ENCODE data around the gene BAZ2A.

Gene BAZ2A

DNA sequence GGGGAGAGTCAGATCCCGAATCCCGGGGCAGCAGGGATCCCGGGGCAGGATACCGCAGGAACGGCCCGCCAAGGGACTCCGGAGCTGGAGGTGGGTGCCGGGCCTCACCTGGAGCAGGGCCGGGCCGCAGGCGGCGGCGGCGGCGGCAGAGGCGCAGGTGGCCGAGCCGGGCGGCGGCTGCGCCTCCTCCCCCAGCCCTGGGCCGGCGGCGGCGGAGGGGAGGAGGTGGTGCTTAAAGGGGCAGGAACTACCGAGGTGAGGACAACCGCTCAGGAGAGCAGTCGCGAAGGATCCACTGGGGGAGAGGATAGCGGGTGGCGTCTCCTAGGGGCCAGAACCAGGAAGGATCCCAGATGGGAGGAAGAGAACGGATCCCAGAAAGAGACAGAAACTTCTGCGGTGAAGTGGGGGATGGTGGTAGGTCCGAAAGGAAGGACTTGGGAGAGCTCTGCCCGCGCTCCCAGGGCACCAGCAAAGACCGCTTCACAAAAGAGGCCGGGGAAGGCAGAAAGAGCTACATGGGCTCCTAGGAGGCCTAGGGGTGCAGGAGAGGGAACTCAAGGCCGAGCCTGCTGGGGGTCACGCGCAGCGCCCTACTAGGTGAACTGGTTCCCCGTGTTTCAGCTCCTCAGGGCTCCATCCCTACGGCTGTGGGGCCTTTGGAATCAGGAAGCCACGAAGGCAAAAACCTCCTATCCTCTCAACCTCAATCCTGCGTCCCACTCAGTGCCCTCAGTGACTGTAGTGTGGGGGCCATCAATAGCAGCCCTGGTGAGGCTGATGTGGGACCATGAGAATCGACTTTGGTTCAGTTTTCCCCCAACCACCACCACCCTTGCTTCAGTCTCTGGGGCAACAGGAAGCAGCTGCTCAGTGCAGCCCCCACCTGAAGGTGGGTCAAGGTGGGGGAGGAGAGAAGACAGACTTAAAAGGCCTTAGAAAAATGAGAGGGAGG, 5.0 kb upstream of the BAZ2A start:
- peak; percentile 73 for DNase-seq (ENCODE audit: low spot score)

DNA sequence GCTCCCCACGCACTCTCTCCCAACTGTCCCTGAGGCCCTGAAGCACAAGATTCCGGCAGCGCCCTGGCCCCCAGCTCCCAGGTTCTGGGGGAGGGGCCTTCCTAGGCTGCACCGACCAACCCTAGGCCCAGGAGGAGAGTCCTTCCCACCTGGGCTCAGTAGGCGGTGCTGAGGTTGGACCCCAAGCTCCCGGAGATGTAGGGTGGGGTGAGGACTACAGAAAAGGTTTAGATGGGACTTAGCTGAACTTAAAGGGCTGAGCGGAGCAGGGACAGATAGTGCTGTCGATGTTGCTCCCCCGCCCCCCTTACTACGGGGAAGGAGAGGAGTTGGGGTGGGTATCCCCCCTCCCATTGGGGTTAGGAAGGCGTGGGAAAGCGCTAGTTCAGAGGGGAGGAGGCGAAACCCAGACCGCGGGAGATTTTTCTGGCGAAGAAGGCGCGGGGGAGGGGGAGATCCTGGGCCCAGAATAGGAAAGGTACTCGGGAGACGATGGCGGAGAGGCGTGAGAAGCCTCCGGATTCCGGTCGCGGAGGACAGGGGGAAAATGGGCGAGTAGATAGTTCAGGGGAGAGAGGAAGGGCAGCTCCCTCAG, 4.2 kb upstream of the BAZ2A start:
- peak; percentile 18 for DNase-seq (ENCODE audit: low spot score)

DNA sequence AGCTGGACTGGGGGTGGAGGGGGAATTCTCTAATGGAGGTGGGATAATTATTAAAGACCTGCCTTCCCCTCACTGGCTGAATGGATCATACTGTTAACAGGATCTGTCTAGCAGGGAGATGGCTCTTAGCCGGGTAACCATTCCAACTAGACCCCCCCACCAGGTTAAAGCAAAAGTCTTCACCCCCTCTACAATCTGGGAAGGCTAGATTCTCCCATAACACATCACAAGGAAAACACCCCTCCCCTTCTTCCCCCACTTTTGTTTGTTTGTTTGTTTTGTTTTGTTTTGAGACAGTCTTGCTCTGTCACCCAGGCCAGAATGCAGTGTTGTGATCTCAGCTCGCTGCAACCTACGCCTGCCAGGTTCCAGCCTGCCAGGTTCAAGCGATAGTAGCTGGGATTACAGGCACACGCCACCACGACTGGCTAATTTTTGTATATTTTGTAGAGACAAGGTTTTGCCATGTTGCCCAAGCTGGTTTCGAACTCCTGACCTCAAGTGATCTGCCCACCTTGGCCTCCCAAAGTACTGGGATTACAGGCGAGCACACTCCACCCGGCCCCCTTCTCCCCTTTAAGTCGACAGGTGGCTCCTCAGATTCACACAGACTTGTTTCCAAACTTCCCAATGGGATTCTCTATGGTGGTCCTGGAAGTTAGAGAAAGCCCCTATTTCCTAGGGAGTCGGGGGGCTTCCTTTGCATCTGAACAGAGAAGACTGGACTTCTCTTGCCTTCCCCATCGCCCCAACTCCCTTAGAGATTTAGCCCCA, 3.5 kb upstream of the BAZ2A start:
- DNase-seq (ENCODE audit: low spot score), result no peak

DNA sequence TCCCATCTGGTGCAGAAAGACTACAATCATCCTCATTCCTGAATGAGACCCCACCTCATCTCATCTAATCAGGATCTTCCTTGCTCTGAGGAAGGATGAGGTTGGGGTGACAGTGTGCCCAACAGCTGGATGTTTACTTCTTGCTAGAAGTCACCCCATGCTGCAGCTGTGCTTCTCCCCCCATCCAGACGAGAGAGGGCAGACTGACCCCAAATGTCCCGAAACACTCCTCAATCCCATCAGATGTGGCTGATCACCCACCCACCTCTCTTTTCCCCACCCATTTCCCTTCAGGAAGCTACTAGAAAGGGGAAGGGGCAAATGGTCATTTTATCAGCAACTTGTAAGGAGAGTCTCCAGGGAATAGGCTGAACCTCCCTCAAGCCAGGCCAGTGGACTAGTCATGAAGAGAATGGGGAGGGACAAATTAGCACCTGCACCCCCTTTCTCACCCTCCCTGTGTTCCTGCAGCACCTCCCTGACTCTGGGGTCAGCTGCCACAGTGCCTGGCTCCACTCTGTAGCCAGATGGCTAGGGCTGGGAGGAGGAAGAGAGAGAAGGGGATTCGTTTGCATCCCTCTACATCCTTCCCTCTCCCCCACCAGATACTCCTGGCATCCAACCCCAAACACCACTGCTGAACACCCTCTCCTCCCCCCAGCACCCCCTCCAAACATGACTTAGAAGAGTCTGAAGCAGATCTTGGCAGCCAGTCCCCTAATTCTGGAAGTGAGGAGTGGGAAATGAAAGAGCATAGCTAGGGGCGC, 2.8 kb upstream of the BAZ2A start:
- no peak for DNase-seq (ENCODE audit: low spot score)

DNA sequence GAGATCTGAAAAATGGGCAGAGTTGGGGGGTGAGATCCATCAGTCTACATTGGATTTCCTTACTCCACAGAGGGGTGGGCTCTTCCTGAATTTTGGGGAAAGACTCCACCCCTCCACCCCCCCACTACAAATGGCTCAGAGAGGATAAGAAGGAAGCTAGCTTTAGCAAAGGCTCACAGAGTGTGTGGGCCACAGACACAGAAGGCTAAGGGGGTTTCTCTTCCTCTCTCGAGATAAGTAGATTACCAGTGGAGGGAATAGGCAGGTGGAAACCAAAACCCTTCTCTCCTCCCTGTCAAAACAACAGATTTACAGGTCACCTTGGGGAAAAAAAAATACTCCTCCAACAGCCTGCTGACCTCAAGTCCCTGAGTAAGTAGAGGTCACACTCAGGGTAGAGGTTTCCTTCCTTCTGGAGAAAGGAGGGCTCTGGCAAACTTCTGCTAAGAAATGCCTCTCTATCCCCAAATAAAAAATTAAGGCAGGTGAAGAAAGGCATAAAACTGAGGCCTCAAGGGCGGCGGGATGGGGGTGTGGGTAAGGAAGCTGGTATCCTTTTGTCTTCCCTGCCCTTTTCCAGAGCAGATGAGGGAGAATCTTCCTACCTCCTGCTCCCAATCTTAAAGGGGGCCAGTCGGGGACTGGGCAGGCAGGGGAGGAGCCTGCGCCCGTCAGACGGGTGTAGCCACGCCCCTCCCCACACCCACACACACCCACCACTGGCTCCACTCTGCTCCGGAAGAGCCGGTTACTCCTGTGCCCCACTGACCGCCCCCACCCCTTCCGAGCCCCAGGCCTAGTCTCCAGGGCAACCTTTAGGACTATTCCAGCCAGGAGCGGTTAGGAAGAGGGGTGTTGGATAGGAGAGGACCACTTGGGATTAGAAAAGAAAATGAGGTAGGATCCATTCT, 1.9 kb upstream of the BAZ2A start:
- peak; percentile 48 for DNase-seq (ENCODE audit: low spot score)

DNA sequence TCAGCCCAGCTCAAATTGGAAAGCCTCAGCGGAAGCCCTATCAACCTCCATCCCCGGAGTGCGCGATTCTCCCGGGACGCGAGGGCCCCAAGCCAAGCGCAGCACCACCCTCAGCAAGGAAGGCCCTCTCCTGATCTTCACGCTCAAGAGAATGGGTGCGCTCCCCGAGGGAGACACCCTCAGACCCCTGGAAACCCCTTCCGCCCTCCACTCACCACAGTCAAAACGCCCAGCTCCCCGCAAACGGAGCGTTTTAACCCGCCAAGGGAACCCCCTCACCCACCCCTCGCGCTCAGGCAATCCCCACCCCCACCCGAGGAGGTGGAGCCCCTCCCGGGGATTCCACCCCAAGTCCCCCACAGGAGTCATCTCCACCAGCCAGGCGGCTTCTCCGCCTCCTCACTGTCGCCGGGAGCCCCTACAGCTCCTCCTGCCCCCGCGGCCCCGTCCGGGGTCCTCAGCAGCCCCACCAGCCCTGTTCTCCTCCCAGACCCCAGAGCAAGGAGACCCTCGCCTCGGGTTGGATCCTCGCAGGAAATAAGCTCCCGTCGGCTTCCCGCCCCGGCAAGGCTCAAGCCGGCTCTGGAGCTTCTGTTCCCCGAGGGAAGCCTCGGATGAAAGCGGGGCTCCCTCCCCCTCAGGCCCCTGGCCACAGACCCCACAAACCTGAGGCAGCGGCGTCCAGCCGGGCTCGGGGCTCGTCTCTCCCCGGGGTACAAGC, 507 bp downstream of the BAZ2A start:
- DNase-seq (ENCODE audit: low spot score), result peak; percentile 38

DNA sequence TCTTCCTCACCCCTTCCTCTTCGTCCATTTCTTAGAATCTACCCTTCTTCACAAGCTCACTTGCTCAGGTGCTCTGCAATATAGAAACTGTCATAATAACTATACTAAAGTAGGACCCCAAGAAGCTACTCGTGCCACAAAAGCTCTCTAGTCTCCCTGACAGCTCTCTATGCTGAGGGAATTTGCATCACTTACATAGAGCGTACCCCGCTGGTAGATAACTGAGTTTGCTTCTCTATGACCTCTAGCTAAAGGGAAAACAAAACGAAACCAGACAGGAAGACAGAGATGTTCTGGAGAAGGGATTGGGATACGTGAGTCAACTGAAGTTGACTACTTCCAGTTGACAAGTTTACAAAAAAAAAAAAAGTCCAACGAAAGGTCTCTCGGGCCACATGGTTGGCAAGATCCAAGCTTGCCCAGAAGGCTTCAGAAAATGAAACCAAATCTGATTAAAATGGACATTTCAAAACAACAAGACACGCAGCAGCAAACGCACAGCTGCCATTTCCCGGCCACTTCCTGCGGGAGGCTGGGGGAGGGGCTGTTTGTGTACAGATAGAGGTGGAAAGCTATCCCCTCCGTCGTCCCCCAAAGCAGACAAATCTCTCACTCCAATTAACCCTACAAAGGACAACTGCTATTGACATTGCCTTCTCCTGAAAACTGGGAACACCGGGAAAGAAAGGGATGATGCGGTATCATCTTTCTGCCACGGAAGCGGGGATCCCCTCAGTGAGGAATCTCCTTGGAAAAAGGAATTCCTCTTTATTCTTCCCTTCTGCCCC, 1.3 kb downstream of the BAZ2A start:
- peak; percentile 64 for DNase-seq (ENCODE audit: low spot score)

DNA sequence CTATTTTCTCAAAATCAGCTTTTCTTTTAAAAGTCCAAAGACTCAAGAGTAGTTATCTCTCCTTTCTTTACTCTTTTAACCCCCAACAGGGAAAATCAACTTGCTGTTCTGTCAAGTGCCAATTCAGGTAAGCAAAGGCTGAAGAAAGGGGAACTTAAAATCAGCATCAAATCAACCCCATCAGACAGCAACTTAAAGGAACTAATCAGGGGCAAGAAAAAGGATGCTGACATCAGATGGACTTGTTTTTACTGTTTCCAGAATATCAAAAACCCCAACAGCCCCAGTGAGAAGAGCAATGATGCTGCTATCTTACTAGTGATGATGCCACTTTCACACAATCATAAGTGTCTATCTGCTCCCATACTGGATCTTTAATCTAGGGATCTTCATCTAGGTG, 3.4 kb downstream of the BAZ2A start:
- no peak for DNase-seq (ENCODE audit: low spot score)

DNA sequence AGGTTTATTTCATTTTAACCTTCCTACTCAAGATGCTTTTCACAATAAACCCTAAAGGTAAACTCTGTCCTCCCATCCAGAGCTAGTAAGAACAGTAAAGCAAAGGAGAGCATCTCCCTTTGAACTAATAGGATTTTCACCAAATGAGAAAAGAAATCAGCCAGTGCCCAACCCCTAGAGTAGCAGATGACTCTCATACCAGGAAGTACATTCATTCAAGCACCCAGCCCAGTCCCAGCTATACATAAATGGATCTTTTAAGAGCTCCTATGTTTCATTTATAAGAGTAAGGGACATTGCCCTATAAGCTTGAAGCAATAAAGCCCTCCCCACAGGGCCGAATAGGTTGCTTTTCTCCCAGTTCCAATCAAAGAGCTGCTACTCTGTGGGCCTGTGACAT, 7.6 kb downstream of the BAZ2A start:
- DNase-seq (ENCODE audit: low spot score), result no peak

DNA sequence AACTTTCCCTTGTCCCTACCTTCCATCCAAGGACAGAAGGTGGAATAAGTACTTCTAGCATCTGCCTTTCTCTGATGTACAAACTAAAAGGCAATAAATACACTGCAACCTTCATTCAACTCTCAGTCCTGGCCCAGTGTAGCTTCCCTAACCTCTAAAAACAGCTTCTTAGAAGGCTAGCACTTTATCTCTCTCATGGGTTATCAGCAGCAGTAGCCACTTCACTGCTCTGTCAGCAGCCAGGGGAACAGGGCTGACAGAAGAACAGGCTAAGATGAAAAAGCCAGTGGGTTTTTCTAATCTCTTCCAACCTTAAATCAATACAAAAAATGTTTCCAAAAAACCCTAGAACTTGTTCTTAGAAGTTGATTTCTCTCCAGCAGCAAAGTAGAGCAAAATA, 13.2 kb downstream of the BAZ2A start:
- no peak for DNase-seq (ENCODE audit: low spot score)

DNA sequence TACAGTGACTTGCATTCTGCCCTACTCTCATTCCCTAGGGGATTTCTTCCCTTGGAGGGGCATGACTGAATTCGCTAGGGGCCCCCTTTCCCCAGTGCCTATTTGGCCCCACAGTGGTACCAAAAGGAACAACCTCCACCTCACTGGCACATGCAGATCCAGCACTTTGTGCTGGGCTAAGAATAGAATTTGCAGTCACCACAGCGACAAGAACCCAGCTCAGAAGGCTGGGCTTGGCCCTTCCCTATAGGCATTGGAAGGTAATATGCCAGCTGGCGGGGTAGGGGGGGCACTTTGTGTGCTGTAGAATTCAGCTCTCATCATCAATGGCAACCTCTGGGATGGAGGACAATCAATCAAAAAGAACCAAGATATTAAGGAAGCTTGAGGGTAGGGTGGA, 13.9 kb downstream of the BAZ2A start:
- DNase-seq (ENCODE audit: low spot score), result no peak

DNA sequence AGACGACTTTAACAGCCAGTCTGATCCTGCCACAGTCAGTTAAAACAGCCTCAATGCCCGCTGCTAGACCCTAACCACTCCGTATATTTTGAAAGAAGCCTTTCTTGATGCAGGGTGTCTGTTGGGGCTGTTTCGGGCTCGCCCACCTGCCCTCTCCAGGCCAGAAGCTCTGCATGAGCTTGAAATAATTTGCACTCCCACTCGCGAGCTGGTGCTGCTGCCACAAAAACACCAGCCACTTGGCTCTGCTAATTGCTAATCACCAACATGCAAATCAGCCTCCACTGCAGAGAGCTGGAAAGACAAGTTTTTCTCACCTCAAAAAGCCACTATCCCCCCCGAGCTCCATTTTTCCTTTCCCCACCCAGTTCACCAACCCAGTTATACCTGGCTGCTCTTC, 15.5 kb downstream of the BAZ2A start:
- no peak for DNase-seq (ENCODE audit: low spot score)

DNA sequence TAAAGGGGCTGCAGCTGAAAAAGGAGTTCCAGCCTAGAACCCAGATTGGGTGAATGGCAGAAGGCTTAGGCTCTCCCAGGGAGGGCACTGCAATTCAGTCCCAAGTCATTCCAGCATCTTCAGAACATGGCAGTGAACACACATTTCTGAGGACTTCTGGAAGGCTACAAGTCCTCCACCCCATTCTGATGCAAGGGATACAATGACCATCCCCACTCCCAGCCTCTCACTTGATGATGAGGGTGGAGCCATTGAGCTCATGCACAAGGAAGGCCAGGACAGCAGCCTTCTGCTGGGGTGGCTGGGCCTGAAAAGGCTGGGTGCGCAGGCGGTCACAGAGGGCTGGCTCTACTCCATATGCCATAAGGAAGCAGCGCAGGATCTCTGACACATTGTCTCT, 25.8 kb downstream of the BAZ2A start:
- no peak for DNase-seq (ENCODE audit: low spot score)

DNA sequence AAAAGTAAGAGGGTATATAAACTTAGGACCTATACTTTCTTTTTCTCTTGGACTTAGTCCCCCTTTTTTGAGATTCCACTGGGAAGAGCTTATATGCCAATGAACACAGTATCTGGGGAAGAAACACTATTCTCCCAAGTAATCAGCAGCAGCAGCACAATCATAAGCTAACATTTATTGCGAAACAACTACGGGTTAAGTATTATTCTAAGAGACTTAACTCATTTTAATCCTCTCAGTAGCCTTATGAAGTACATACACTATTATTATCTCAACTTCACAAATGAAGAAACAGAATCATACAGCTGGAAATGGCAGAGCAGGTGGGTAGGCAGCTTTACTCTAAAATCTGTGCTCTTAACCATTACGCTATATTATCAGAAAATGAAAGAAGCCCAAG, 27.9 kb downstream of the BAZ2A start:
- DNase-seq (ENCODE audit: low spot score), result no peak

DNA sequence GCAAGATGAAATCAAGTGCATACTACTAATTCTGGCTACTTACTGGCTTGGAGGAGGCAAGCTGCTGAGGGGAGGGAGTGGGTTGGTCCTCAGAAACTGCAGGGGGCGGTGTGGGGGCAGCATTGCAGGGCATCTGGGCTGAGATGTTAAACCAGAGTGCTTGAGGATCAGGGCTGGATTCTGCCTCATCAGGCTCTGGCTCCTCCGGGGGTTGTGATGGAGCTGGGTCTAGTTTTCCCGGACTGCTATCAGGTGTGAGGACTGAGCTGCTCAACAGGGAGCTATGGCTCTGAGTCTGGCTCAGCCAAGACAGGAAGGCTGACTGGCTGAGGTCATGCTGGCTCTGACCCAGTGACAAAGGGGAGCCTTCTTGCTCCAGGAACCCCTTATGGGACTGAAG, 28.6 kb downstream of the BAZ2A start:
- no peak for DNase-seq (ENCODE audit: low spot score)

DNA sequence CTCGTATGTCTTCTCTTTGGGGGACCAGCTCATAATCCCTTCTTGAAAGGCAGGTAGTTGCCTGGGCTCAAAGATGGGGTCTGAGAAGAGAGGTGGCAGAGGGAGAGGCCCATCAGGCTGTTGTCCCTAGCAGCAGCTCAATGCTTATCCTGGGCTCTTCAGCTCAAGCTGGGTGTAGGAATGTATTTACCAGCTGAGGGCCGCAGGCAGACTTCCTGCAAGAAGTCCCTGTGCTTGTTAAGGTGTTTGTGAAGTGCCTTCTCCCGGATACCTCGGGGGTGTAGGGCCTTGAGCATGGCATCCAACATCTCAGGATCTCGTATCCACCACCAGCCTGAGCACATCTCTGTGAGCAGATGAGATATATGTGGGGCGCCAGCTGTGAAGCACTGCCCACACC, 29.4 kb downstream of the BAZ2A start:
- no peak for DNase-seq (ENCODE audit: low spot score)

DNA sequence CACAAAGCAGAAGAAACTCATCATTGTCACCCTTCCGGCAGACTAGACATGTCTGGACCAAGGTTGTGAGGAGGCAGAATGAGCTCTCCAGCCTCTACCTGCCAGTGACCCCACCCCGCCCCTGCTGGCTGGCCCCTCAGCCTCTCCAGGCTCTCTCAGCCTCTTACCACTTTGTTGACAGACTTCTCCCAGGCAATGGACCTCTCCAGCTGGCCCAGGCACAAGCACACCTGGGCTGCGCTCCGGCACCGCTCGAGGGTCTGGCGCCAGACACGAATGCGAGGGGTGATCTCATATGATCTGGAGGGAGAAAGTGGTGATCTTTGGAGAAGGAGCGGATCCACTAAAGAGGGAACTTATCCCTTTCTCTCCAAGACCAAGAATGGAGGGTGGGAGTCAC, 30.3 kb downstream of the BAZ2A start:
- DNase-seq (ENCODE audit: low spot score), result no peak

DNA sequence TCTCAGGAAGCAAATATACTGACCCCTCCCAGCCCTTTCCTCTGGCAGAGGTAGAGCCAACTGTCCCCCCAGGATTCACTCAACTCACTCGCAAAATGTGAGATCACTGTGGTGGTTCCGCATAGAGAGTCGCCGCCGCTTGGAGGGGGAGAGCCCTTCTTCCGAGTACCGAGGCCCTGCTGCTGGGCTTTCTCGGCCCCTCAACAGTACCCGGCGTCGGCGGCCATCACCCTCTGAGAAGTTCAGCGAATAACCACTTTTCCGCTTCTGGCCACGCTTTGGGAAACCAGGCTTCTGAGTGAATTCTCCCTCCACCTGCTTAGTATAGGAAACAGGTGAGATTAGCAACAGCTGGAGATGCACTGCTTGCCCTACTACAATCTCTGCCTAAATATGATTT, 31.1 kb downstream of the BAZ2A start:
- no peak for DNase-seq (ENCODE audit: low spot score)

DNA sequence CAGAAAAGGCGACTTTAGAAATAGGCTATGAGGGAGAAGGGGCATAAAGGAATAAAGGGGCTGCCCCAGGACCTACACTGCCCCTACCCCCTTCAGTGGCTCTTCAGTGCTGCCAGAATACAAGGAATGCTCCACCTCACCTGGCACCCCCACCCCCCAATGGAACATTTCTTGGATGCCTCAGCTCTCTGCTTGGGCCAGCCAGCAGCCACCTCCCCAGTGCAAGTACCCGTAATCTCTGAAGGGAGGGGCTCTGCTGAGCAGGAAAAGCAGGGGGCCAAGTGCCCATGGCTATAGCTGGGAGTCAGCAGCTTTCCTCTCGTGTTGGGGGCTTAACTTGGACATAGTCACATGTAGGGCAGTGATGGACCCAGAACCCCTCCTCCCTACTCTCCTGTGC, 33.3 kb downstream of the BAZ2A start:
- DNase-seq (ENCODE audit: low spot score), result no peak
